GM18951 (cell line): Measurements from ENCODE around the gene GPR150.
A peak's percentile ranks its signal among the peaks of the same experiment; 100 is the strongest.

Experiments used
- POLR2A ChIP-seq: IDR thresholded peaks from 4 replicates; pipeline ENCODE4 v1.6.1; 2011; ENCODE audit warnings: mild to moderate bottlenecking; ENCODE audit not compliant: insufficient read length, insufficient read depth; ENCODE audit errors: extremely low read depth
- in situ Hi-C: fragments of 300-500 bp; cut with MboI; formaldehyde crosslinking; loops from one replicate; pipeline ENCODE4 v1.12.0; 2022; ENCODE audit warnings: low sequenced_read_pairs, mixed read lengths, inconsistent platforms; ENCODE audit not compliant: unreplicated experiment

Gene GPR150

DNA sequence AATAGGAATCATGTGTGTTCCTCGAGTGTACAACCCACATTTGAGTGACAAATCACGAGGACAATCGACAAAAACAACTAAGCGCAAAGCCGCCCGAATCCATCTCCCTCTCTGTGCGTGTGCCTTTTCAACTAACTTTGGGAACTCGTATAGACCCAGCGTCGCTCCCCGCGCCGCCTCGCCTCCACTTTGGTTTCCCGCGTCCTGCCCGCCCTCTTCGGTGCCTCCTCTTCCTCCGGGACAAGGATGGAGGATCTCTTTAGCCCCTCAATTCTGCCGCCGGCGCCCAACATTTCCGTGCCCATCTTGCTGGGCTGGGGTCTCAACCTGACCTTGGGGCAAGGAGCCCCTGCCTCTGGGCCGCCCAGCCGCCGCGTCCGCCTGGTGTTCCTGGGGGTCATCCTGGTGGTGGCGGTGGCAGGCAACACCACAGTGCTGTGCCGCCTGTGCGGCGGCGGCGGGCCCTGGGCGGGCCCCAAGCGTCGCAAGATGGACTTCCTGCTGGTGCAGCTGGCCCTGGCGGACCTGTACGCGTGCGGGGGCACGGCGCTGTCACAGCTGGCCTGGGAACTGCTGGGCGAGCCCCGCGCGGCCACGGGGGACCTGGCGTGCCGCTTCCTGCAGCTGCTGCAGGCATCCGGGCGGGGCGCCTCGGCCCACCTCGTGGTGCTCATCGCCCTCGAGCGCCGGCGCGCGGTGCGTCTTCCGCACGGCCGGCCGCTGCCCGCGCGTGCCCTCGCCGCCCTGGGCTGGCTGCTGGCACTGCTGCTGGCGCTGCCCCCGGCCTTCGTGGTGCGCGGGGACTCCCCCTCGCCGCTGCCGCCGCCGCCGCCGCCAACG, at the start of gene GPR150:
Gene GPR150 (plus strand): TSS at position 58 of the 840 bp plus-strand sequence. CDS start 189 bp downstream, at position 247.
- peak; percentile 42 for TF ChIP-seq POLR2A
- in situ Hi-C loops: no loop called here

- no peak for TF ChIP-seq POLR2A
- in situ Hi-C loops: no loop called here
Measured at GRCh38 chr5:95572016-95572415, 47.9 kb upstream of the GPR150 start.

DNA sequence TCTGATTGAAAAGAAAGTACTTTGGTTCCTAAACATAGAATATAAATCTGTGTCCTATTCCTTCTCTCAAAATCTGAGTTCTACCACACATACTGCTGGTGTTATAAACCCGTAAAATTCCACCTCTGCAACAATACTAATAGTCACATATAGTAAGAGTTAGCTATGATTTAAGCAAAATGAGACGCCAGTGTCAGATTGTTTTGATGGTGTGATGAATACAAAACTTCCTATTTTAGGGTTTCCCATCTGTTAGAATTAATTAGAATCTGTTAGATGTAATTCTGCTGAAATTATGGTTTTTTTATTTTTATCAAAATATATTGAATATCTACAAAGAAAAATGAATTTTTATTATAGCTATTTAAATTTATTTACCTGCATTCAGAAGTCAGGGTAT, 38.3 kb upstream of the GPR150 start:
- in situ Hi-C loops: no loop called here
- TF ChIP-seq POLR2A: no peak

- no peak for TF ChIP-seq POLR2A
- in situ Hi-C loops: no loop called here
Measured at GRCh38 chr5:95583992-95584391, 35.9 kb upstream of the GPR150 start.

DNA sequence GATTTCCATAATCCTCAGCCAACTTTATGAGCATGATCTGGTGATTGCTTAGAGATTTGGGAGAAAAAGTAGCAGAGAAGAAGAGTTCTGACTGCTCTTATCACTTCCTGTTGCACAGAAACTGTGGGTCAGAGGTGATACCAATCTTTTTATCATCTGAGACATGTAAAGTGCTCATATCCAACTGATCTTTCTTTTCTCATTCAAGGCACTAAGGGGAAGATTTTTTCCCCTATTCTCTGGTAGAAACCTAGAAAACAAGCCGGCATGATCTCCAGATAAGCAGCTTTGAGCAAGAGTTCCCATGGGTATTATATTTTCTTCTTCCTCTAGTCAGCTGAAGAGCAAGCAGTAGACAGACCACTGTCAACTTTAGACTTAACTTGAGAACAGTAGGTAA, 29.0 kb upstream of the GPR150 start:
- TF ChIP-seq POLR2A: no peak
- in situ Hi-C loops: no loop called here

DNA sequence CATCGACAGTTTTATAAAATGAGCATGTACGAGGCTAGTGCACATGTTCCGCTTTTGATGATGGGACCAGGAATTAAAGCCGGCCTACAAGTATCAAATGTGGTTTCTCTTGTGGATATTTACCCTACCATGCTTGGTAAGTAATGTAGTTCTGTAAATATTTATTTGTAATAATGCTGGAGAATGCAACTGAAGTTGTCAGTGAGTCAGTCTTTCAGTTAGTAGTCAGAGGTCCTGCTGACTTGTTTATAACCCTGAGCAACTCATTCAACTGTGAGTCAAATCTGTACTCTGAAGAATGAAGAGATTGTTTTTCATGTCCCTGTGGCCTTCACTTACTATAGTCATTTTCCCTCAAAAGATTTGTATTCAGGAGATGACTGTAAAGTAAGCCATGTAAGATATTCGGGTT, 28.4 kb upstream of the GPR150 start:
- in situ Hi-C loops: no loop called here
- no peak for TF ChIP-seq POLR2A

DNA sequence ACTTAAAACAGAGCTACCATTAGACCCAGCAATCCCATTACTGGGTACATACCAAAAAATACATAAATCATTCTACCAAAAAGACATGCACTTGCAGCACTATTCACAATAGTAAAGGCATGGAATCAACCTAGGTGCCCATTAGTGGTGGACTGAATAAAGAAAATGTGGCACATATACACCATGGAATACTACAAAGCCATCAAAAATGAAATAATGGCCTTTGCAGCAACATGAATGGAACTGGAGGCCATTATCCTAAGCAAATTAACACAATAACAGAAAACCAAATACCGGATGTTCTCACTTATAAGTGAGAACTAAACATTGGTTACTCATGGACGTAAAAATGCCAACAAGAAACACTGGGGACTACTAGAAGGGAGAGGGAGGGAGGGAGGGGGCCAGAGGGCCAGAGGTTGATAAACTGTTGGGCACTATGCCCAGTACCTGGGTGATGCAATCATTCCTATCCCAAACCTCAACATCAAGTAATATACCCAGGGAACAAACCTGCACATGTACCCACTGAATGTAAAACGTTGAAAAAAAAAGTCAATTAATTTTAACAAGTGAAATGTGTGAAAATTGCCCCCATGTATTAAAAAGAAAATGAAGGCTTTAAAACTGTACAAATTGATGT, 24.5 kb upstream of the GPR150 start:
- in situ Hi-C loops: no loop called here
- TF ChIP-seq POLR2A: no peak

DNA sequence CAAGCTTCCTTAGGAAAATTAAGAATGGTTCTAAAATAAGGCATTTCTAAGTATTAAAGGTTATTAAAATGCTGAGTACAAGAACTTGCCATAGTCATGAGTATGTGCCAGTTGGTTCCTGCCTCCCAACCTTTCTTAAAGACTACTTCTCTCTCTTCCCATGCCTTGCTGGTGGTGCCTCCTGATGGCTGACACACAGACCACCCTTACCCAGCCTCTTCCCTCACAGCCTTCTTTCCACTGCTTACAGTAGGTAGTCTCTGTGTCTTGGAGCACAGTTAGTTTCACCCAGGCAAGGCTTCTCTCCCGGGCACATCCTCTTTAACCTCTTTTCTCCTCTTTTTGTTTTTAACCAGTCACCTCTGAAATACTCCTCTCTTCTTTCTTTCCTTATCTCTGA, 20.6 kb upstream of the GPR150 start:
- TF ChIP-seq POLR2A: no peak
- in situ Hi-C loops: no loop called here

DNA sequence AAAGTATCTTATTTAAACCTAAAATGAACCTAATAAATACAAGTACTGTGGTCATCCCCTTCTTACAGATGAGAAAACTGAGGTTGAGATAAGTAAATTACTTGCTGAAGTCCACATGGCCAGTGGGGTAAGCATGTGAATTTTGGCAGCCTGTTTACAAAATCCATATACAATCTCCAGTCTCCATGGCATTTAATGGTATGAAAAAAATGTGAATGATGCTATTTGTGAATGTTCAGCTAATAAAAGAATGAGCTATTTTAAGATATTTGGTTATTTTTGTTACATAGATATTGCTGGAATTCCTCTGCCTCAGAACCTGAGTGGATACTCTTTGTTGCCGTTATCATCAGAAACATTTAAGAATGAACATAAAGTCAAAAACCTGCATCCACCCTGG, 19.3 kb upstream of the GPR150 start:
- TF ChIP-seq POLR2A: no peak
- in situ Hi-C loops: no loop called here

DNA sequence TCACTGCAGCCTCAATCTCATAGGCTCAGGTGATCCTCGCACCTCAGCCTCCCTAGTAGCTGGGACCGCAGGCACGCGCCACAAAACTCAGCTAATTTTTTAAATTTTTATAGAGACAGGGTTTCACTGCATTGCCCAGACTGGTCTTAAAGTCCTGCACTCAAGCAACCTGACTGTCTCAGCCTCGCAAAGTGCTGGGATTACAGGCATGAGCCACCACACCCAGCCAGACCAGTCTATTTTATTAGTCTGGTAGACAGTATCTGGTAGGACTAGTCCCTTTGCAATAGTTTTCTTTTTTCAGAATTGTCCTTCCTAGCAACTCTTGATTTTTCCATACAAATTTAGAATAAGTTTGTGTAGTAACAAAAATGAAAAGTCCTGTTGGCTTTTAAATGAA, 14.1 kb upstream of the GPR150 start:
- in situ Hi-C loops: no loop called here
- no peak for TF ChIP-seq POLR2A

- TF ChIP-seq POLR2A: no peak
- in situ Hi-C loops: no loop called here
Measured at GRCh38 chr5:95606419-95606818, 13.5 kb upstream of the GPR150 start.

- in situ Hi-C loops: no loop called here
- TF ChIP-seq POLR2A: no peak
Measured at GRCh38 chr5:95609711-95610110, 10.2 kb upstream of the GPR150 start.

- TF ChIP-seq POLR2A: no peak
- in situ Hi-C loops: no loop called here
Measured at GRCh38 chr5:95610546-95610945, 9.3 kb upstream of the GPR150 start.

DNA sequence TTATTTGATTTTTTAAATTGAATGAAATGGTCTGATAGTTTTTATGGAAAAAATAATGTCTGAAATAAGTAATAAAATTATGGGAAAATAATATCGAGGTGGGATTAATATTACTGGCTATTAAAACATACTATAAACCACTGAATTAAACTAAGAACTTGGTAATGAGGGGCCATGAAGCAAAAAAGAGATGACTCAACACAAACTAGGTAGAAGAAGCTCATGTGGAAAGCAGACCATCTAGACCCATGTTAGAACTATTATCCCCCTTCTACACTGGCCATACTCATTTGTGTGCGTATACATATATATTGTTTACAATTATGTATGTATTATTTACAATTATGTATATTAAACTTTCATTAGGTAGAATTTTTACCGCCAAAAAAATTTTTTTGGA, 8.5 kb upstream of the GPR150 start:
- TF ChIP-seq POLR2A: no peak
- in situ Hi-C loops: no loop called here
